OCI-LY7 (cell line): ENCODE results near the gene SPART.

ENCODE experiments used
- EZH2phosphoT487 ChIP-seq: fragments of 200-600 bp; sonication (generic); IDR thresholded peaks from 2 replicates; pipeline ENCODE4 v1.6.1; 2018; ENCODE audit warnings: low read depth, borderline replicate concordance, mild to moderate bottlenecking, mixed run types, antibody characterized with exemption, low read length, moderate library complexity, mixed read lengths
- TF ChIP-seq, protein P1 (sequence below): fragments of 200-600 bp; sonication (generic); conservative IDR thresholded peaks from 2 replicates; pipeline ENCODE4 v1.5.1; 2014; ENCODE audit warnings: mild to moderate bottlenecking, antibody characterized with exemption, low read length, moderate library complexity, mixed read lengths

DNA sequence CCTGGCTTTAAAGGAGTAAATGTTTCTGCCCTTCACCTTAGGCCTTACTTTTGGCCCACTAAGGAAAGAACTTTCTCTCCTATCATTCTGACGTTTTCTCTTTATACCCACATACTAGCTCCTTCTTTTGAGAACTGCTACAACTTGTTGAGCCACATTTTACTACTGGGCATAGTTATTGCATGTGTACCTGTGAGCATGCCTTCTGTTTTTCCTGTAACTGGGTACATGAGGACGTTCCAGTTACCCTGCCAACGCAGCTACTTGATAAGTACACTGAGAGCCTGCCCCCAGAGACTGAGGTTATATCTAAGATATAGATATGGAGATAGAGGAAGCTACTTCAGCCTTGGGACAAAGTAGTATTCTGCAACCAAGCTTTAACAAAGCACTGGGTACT is 52.1 kb downstream of the SPART start:
- TF ChIP-seq, protein P1, sequence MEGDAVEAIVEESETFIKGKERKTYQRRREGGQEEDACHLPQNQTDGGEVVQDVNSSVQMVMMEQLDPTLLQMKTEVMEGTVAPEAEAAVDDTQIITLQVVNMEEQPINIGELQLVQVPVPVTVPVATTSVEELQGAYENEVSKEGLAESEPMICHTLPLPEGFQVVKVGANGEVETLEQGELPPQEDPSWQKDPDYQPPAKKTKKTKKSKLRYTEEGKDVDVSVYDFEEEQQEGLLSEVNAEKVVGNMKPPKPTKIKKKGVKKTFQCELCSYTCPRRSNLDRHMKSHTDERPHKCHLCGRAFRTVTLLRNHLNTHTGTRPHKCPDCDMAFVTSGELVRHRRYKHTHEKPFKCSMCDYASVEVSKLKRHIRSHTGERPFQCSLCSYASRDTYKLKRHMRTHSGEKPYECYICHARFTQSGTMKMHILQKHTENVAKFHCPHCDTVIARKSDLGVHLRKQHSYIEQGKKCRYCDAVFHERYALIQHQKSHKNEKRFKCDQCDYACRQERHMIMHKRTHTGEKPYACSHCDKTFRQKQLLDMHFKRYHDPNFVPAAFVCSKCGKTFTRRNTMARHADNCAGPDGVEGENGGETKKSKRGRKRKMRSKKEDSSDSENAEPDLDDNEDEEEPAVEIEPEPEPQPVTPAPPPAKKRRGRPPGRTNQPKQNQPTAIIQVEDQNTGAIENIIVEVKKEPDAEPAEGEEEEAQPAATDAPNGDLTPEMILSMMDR = no peak
- no peak for TF ChIP-seq EZH2phosphoT487
